ENCODE data around the gene IL17RC. TPM values are rescaled to one million over a fixed set of nuclear protein-coding genes. Genes with fewer than 3 reads are reported as not detected.

IL17RC gene
- 5.4 TPM for polyA plus RNA-seq (2013, experiment 1 of 2)
- polyA plus RNA-seq (2013, experiment 2 of 2): 6.0 TPM

- H2BK5ac ChIP-seq (ENCODE audit: low read length): peak within 1 kb of the TSS; percentile 61
- peaks cover 12 to 17% of the 10 kb centered on the region in 2 donors for H3K4me1 ChIP-seq (ENCODE audit: control insufficient read depth in 2 of 2, insufficient read depth in 1 of 2, low read depth in 1 of 2, low read length in 2 of 2)
- H4K91ac ChIP-seq (ENCODE audit: low read depth, low read length, poor library complexity): no peak within 1 kb of the TSS
- DNase-seq (ENCODE audit: low spot score): no peak
- peak within 1 kb of the TSS; percentile 95 for H3K4me2 ChIP-seq (ENCODE audit: insufficient read depth, low read length, poor library complexity, severe bottlenecking)
- H2AFZ ChIP-seq (ENCODE audit: low read length): peak within 1 kb of the TSS; percentile 95
- peak within 1 kb of the TSS; percentile 9 for H2BK120ac ChIP-seq (ENCODE audit: low read depth, low read length)
- no peaks in the 10 kb centered on the region for H3K79me1 ChIP-seq (ENCODE audit: low read depth, low read length)
- peak within 1 kb of the TSS; percentile 87 for H3K9ac ChIP-seq (ENCODE audit: low read depth, low read length, poor library complexity)
- no peak within 1 kb of the TSS for H3K27ac ChIP-seq (replicated peaks; ENCODE audit: low read length)
- peak within 1 kb of the TSS; percentile 41 to 82 for H3K4me3 ChIP-seq (ENCODE audit: low read length in 2 of 2)
- H3K23ac ChIP-seq (ENCODE audit: low read depth, low read length, poor library complexity): peak within 1 kb of the TSS; percentile 16
- H3K9me3 ChIP-seq (replicated peaks in 1 of 2; ENCODE audit: control insufficient read depth in 2 of 2, insufficient read depth in 1 of 2, low read depth in 1 of 2, low read length in 2 of 2): peaks cover 0 to 2% of the 10 kb centered on the region in 2 donors
- no CpG with 5 or more reads among the region's 19 CpGs for WGBS, 2 donors (ENCODE audit: extremely low coverage in 2 of 2, insufficient read length in 2 of 2, insufficient replicate concordance in 1 of 2)
- H3K18ac ChIP-seq (ENCODE audit: low read length): peak within 1 kb of the TSS; percentile 99
- H3K36me3 ChIP-seq (replicated peaks in 1 of 2; ENCODE audit: control insufficient read depth in 2 of 2, insufficient read depth in 2 of 2, low read length in 2 of 2): no peaks in the 10 kb centered on the region
- H2BK12ac ChIP-seq (ENCODE audit: low read length): peak within 1 kb of the TSS; percentile 50
- no peak within 1 kb of the TSS for H3K14ac ChIP-seq (ENCODE audit: low read length)
- peak within 1 kb of the TSS; percentile 56 for H4K8ac ChIP-seq (ENCODE audit: low read depth, low read length)
- peak within 1 kb of the TSS; percentile 82 for H2BK15ac ChIP-seq (ENCODE audit: low read length)
- peak within 1 kb of the TSS; percentile 76 for H2AK5ac ChIP-seq (ENCODE audit: low read depth, low read length)
- H3K4ac ChIP-seq (ENCODE audit: low read length): peak within 1 kb of the TSS; percentile 85
- H3K27me3 ChIP-seq (ENCODE audit: control insufficient read depth in 3 of 3, insufficient read depth in 3 of 3, low read depth in 1 of 3, low read length in 3 of 3): peaks cover 0 to 15% (median 0%) of the 10 kb centered on the region in 3 experiments
These were observed at the start of gene IL17RC for GRCh38 chr3:9916734-9917680. Gene IL17RC (plus strand): TSS chr3:9917098. CDS start chr3:9917316, 218 bp downstream.

- H3K9ac ChIP-seq (ENCODE audit: low read depth, low read length, poor library complexity): no peak overlapping the region
These were observed 49.8 kb upstream of the IL17RC start for GRCh38 chr3:9867106-9867505.

GRCh38 chr3:9869955-9870354, 46.9 kb upstream of the IL17RC start:
- no CpG with 5 or more reads among the region's 5 CpGs for whole genome bisulfite sequencing, 2 donors (ENCODE audit: extremely low coverage in 2 of 2, insufficient read length in 2 of 2, insufficient replicate concordance in 1 of 2)
- DNase-seq (ENCODE audit: low spot score): no peak
- H3K9me3 ChIP-seq (replicated peaks in 1 of 2; ENCODE audit: control insufficient read depth in 2 of 2, insufficient read depth in 1 of 2, low read depth in 1 of 2, low read length in 2 of 2): no peaks in the 10 kb centered on the region
- H3K9ac ChIP-seq (ENCODE audit: low read depth, low read length, poor library complexity): no peak overlapping the region
- no peak overlapping the region for H2BK15ac ChIP-seq (ENCODE audit: low read length)
- no peak overlapping the region for H3K4me3 ChIP-seq (ENCODE audit: low read length in 2 of 2)
- H4K91ac ChIP-seq (ENCODE audit: low read depth, low read length, poor library complexity): no peak overlapping the region
- H3K14ac ChIP-seq (ENCODE audit: low read length): peak overlapping the region; percentile 47
- no peaks in the 10 kb centered on the region for H3K36me3 ChIP-seq (replicated peaks in 1 of 2; ENCODE audit: control insufficient read depth in 2 of 2, insufficient read depth in 2 of 2, low read length in 2 of 2)
- H3K4me2 ChIP-seq (ENCODE audit: insufficient read depth, low read length, poor library complexity, severe bottlenecking): no peak overlapping the region
- no peaks in the 10 kb centered on the region for H3K79me1 ChIP-seq (ENCODE audit: low read depth, low read length)
- H2BK120ac ChIP-seq (ENCODE audit: low read depth, low read length): no peak overlapping the region
- H3K18ac ChIP-seq (ENCODE audit: low read length): no peak overlapping the region
- no peaks in the 10 kb centered on the region for H3K4me1 ChIP-seq (ENCODE audit: control insufficient read depth in 2 of 2, insufficient read depth in 1 of 2, low read depth in 1 of 2, low read length in 2 of 2)
- peak overlapping the region; percentile 23 for H4K8ac ChIP-seq (ENCODE audit: low read depth, low read length)
- no peak overlapping the region for H3K4ac ChIP-seq (ENCODE audit: low read length)
- H3K23ac ChIP-seq (ENCODE audit: low read depth, low read length, poor library complexity): no peak overlapping the region
- peaks cover 0 to 6% (median 0%) of the 10 kb centered on the region in 3 experiments for H3K27me3 ChIP-seq (ENCODE audit: control insufficient read depth in 3 of 3, insufficient read depth in 3 of 3, low read depth in 1 of 3, low read length in 3 of 3)
- H2BK12ac ChIP-seq (ENCODE audit: low read length): no peak overlapping the region
- H3K27ac ChIP-seq (replicated peaks; ENCODE audit: low read length): no peak overlapping the region
- H2AFZ ChIP-seq (ENCODE audit: low read length): no peak overlapping the region
- H2BK5ac ChIP-seq (ENCODE audit: low read length): no peak overlapping the region
- H2AK5ac ChIP-seq (ENCODE audit: low read depth, low read length): no peak overlapping the region

More at GRCh38 chr3:9867106-9867505, 49.8 kb upstream of the IL17RC start:
- no peak for DNase-seq (ENCODE audit: low spot score)
- Histone ChIP-seq H4K8ac (ENCODE audit: low read depth, low read length) (no peak overlapping the region), H2AK5ac (ENCODE audit: low read depth, low read length) (no peak overlapping the region), H3K4me3 (ENCODE audit: low read length in 2 of 2) (no peak overlapping the region), H3K4me1 (ENCODE audit: control insufficient read depth in 2 of 2, insufficient read depth in 1 of 2, low read depth in 1 of 2, low read length in 2 of 2) (peaks cover 0 to 3% of the 10 kb centered on the region in 2 donors), H3K27ac (replicated peaks; ENCODE audit: low read length) (no peak overlapping the region), H3K9me3 (replicated peaks in 1 of 2; ENCODE audit: control insufficient read depth in 2 of 2, insufficient read depth in 1 of 2, low read depth in 1 of 2, low read length in 2 of 2) (no peaks in the 10 kb centered on the region), H2BK12ac (ENCODE audit: low read length) (no peak overlapping the region), H3K23ac (ENCODE audit: low read depth, low read length, poor library complexity) (no peak overlapping the region), H3K4me2 (ENCODE audit: insufficient read depth, low read length, poor library complexity, severe bottlenecking) (no peak overlapping the region), H3K79me1 (ENCODE audit: low read depth, low read length) (no peaks in the 10 kb centered on the region), H2BK15ac (ENCODE audit: low read length) (no peak overlapping the region), H3K14ac (ENCODE audit: low read length) (no peak overlapping the region), H2BK120ac (ENCODE audit: low read depth, low read length) (no peak overlapping the region), H4K91ac (ENCODE audit: low read depth, low read length, poor library complexity) (no peak overlapping the region), H2AFZ (ENCODE audit: low read length) (no peak overlapping the region), H2BK5ac (ENCODE audit: low read length) (no peak overlapping the region), H3K18ac (ENCODE audit: low read length) (no peak overlapping the region), H3K27me3 (ENCODE audit: control insufficient read depth in 3 of 3, insufficient read depth in 3 of 3, low read depth in 1 of 3, low read length in 3 of 3) (peaks cover 0 to 8% (median 6%) of the 10 kb centered on the region in 3 experiments), H3K36me3 (replicated peaks in 1 of 2; ENCODE audit: control insufficient read depth in 2 of 2, insufficient read depth in 2 of 2, low read length in 2 of 2) (no peaks in the 10 kb centered on the region), H3K4ac (ENCODE audit: low read length) (no peak overlapping the region)
- WGBS, 2 donors (ENCODE audit: extremely low coverage in 2 of 2, insufficient read length in 2 of 2, insufficient replicate concordance in 1 of 2): no CpG with 5 or more reads among the region's 12 CpGs

- Histone ChIP-seq H3K23ac (ENCODE audit: low read depth, low read length, poor library complexity) (no peak overlapping the region), H2BK120ac (ENCODE audit: low read depth, low read length) (no peak overlapping the region), H4K91ac (ENCODE audit: low read depth, low read length, poor library complexity) (no peak overlapping the region), H3K27me3 (ENCODE audit: control insufficient read depth in 3 of 3, insufficient read depth in 3 of 3, low read depth in 1 of 3, low read length in 3 of 3) (peaks cover 0 to 6% (median 0%) of the 10 kb centered on the region in 3 experiments), H2BK12ac (ENCODE audit: low read length) (no peak overlapping the region), H3K79me1 (ENCODE audit: low read depth, low read length) (no peaks in the 10 kb centered on the region), H3K4me2 (ENCODE audit: insufficient read depth, low read length, poor library complexity, severe bottlenecking) (no peak overlapping the region), H3K4ac (ENCODE audit: low read length) (no peak overlapping the region), H2BK5ac (ENCODE audit: low read length) (no peak overlapping the region), H3K27ac (replicated peaks; ENCODE audit: low read length) (no peak overlapping the region), H3K4me1 (ENCODE audit: control insufficient read depth in 2 of 2, insufficient read depth in 1 of 2, low read depth in 1 of 2, low read length in 2 of 2) (no peaks in the 10 kb centered on the region), H3K9ac (ENCODE audit: low read depth, low read length, poor library complexity) (no peak overlapping the region), H3K36me3 (replicated peaks in 1 of 2; ENCODE audit: control insufficient read depth in 2 of 2, insufficient read depth in 2 of 2, low read length in 2 of 2) (no peaks in the 10 kb centered on the region), H3K14ac (ENCODE audit: low read length) (no peak overlapping the region), H3K9me3 (replicated peaks in 1 of 2; ENCODE audit: control insufficient read depth in 2 of 2, insufficient read depth in 1 of 2, low read depth in 1 of 2, low read length in 2 of 2) (no peaks in the 10 kb centered on the region), H2AFZ (ENCODE audit: low read length) (no peak overlapping the region), H3K18ac (ENCODE audit: low read length) (no peak overlapping the region), H3K4me3 (ENCODE audit: low read length in 2 of 2) (no peak overlapping the region), H2BK15ac (ENCODE audit: low read length) (no peak overlapping the region), H2AK5ac (ENCODE audit: low read depth, low read length) (no peak overlapping the region), H4K8ac (ENCODE audit: low read depth, low read length) (no peak overlapping the region)
- WGBS, 2 donors (ENCODE audit: extremely low coverage in 2 of 2, insufficient read length in 2 of 2, insufficient replicate concordance in 1 of 2): no CpG with 5 or more reads among the region's 1 CpG
- DNase-seq (ENCODE audit: low spot score): no peak
These were observed 45.9 kb upstream of the IL17RC start for GRCh38 chr3:9870978-9871377.
